Fibroblast of pulmonary artery (primary cell): ENCODE data around the gene CACNA1C.

Experiments used
- DNase-seq: peaks from one replicate; pipeline ENCODE4 v3.0.0-alpha.2; 2010; ENCODE audit warnings: low read depth
- H3K4me3 ChIP-seq: replicated peaks from 2 replicates; pipeline ENCODE4 v1.5.1; 2011; ENCODE audit warnings: low read depth, mild to moderate bottlenecking, control low read depth, low read length, moderate library complexity
- CTCF ChIP-seq: IDR thresholded peaks from 2 replicates; pipeline ENCODE4 v1.5.1; 2011; ENCODE audit warnings: mild to moderate bottlenecking, control low read depth, low read length, inconsistent platforms; ENCODE audit errors: missing control alignments

Gene CACNA1C

DNA sequence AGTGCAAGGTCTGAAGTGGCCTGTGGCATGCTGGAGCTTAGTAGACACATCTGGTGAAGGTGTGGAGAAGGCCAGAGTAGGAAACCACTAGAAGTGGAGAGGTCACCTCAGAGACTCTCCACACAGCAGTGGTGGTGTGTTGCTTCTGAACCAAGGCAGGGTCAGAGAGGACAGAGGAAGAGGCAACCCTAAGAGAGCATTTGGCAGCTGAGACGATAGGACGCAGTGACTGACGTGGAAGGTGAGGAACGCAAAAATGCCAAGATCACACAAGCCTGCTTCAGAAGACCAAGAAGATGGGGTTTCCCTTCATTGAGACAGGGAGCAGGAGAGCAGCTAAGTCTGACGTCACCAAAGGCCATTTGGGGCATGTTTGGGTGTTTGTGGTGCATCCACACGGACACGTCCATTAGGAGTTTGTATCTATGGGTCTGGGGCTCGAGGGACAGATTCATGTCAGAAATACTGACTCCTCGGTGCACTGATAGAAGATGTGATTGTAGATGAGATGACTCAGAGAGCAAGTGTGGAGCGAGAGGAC lies 338.1 kb downstream of the CACNA1C start:
- H3K4me3 ChIP-seq, result no peak overlapping the region
- no peak for TF ChIP-seq CTCF
- no peak for DNase-seq

GRCh38 chr12:2391740-2392331 lies 339.0 kb downstream of the CACNA1C start:
- no peak for TF ChIP-seq CTCF
- no peak overlapping the region for H3K4me3 ChIP-seq
- DNase-seq, result no peak

- DNase-seq, result no peak
- no peak for TF ChIP-seq CTCF
- H3K4me3 ChIP-seq, result no peak overlapping the region
Measured at GRCh38 chr12:2393016-2393415, 340.2 kb downstream of the CACNA1C start.

GRCh38 chr12:2393996-2394395 lies 341.2 kb downstream of the CACNA1C start:
- no peak for DNase-seq
- no peak for TF ChIP-seq CTCF
- H3K4me3 ChIP-seq, result no peak overlapping the region

DNA sequence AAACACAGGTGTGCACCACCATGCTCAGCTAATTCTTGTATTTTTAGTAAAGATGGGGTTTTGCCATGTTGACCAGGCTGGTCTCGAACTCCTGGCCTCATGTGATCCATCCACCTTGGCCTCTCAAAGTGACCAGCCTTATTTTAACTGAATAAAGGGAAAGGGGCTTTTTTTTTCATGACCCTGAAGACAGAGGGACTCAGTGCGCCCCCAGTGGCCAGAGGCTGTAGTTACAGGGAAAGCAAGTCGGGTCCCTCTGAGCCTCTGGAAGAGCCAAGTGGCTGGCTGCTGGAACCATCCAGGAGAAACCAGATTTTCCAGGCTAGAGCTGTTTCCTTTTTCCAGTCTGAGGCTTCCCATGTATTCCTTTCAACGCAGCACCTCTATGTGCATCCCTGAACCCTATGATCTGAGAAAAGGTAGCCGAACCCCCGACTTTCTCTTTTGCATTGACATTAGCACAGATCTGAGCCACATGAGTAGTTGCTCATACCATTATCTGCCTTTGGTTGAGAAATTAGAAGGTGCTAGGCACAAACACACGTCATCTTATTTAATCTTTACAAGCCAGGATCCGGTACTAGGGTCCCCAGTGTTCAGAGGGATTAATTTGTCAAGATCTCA lies 342.7 kb downstream of the CACNA1C start:
- peak; percentile 50 for DNase-seq
- H3K4me3 ChIP-seq, result no peak overlapping the region
- peak; percentile 89 for TF ChIP-seq CTCF

- H3K4me3 ChIP-seq, result no peak overlapping the region
- no peak for TF ChIP-seq CTCF
- peak; percentile 20 for DNase-seq
Measured at GRCh38 chr12:2396448-2396871, 343.7 kb downstream of the CACNA1C start.
